Effector memory CD4-positive, alpha-beta T cell (primary cell): ENCODE results near the gene PYGB.

ENCODE experiments used
- DNase-seq, 3 donors: peaks; one replicate each; pipeline ENCODE4 v3.0.0-alpha.2; 2020
- H3K27ac ChIP-seq: 2 replicates; pipeline ENCODE4 v1.7.0; 2013; ENCODE audit warnings: mild to moderate bottlenecking, low read length, moderate library complexity; ENCODE audit not compliant: insufficient read depth, poor library complexity, severe bottlenecking
- H3K27me3 ChIP-seq: replicated peaks from 2 replicates; pipeline ENCODE4 v1.7.0; 2013; ENCODE audit warnings: mild to moderate bottlenecking, low read length; ENCODE audit not compliant: insufficient read depth, control insufficient read depth, poor library complexity, severe bottlenecking
- H3K36me3 ChIP-seq: 2 replicates; pipeline ENCODE4 v1.7.0; 2013; ENCODE audit warnings: mild to moderate bottlenecking, low read length, moderate library complexity; ENCODE audit not compliant: control insufficient read depth, insufficient read depth
- H3K4me1 ChIP-seq: 2 replicates; pipeline ENCODE4 v1.7.0; 2013; ENCODE audit warnings: low read length, mild to moderate bottlenecking; ENCODE audit not compliant: control insufficient read depth, insufficient read depth, poor library complexity, severe bottlenecking
- H3K4me3 ChIP-seq: 2 replicates; pipeline ENCODE4 v1.7.0; 2013; ENCODE audit warnings: low read length, low read depth, mild to moderate bottlenecking; ENCODE audit not compliant: insufficient read depth, poor library complexity, severe bottlenecking
- H3K9me3 ChIP-seq: 2 replicates; pipeline ENCODE4 v1.7.0; 2013; ENCODE audit warnings: mild to moderate bottlenecking, low read length, moderate library complexity; ENCODE audit not compliant: control insufficient read depth

The PYGB gene

DNA sequence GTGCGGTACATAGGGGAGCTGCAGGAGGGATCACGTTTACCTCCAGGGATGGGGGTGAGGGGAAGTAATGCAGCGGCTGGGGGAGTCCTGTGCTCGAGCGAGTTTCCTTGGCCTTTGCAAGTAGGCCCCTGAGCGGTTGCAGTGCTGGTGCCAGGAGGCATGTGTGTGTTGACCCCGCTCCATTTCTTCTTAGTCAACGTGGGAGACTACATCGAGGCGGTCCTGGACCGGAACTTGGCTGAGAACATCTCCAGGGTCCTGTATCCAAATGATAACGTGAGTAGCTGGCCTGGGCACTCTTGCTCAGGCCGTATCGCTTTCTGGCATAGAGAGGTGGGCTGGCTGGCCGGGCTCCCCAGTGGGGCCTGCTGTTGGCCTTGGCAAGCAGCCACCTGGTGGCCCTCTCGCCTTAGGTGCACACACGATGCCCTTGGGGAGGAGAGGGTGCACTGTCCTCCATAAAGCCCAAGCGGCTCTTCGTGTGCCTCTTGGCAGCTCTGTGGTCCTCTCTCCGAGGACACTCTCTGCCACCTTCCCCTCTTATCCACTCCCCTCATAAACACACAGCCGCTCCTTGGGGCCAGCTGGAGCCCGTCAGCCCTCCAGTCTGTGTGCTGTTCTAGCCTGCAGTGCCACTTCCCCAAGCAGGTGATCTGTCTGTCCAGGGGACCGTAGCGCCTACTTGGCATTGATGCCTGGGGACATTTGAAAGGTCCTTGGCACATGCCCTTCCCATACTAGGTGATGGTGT, 29.3 kb downstream of the PYGB start:
- no peaks in the 10 kb centered on the region for H3K4me1 ChIP-seq
- H3K4me3 ChIP-seq: no peak overlapping the region
- DNase-seq: no peak
- no peak overlapping the region for H3K27ac ChIP-seq
- no peaks in the 10 kb centered on the region for H3K27me3 ChIP-seq
- H3K9me3 ChIP-seq: no peaks in the 10 kb centered on the region
- peaks cover 52% of the 10 kb centered on the region for H3K36me3 ChIP-seq

DNA sequence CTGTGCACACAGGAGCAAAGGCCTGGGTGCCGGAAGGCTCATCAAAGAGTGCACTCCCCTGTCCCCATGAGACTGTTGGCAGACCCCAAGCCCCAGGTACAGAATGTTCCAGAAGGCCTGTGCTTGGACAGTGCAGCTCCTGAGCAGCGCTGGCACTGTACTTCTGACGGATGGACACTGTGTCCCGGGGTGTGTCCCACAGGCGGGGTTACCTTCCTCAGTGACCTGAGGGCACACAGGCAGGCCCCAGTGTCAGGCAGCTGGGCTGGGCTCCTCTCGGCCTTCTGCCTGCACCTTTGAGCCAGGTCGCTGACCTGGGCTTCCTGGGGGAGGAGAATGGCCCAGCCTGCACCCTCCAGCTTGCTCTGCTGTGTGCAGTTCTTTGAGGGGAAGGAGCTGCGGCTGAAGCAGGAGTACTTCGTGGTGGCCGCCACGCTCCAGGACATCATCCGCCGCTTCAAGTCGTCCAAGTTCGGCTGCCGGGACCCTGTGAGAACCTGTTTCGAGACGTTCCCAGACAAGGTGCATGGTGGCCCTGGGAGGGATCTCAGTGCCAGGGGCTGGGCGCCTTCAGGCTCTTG, 30.1 kb downstream of the PYGB start:
- no peaks in the 10 kb centered on the region for H3K9me3 ChIP-seq
- H3K4me1 ChIP-seq: no peaks in the 10 kb centered on the region
- no peak overlapping the region for H3K4me3 ChIP-seq
- H3K27ac ChIP-seq: no peak overlapping the region
- no peaks in the 10 kb centered on the region for H3K27me3 ChIP-seq
- no peak for DNase-seq
- peaks cover 47% of the 10 kb centered on the region for H3K36me3 ChIP-seq

DNA sequence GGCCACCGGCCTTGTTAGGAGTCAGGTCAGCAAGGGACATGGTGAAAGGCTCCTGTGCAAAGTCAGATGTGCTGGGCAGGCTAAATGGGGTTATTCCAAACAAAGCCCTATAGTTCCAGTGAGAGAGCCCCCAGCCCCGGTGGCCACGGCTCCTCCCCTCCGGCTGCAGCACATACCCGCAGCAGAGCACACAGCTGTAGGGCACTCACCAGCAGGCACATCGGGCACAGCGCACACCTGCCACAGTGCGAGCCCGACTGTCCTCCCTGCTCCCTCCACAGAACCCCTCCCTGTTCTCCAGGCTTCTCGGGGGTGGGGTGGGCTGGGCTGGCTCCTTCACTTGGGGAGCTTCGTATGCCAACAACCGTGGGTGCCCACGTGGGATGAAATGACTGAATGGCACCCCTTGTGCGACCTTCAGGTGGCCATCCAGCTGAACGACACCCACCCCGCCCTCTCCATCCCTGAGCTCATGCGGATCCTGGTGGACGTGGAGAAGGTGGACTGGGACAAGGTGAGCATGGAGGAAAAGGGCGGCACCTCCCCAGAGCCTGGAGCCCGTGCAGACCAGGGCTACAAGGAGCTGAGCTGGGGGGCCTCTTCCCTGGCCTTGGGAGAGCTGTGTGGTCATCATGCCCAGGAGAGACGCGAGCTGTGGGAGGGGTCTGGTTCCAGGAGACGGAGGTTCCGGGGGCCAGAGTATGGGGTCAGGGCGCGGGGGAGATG, 30.9 kb downstream of the PYGB start:
- Histone ChIP-seq H3K36me3 (peaks cover 43% of the 10 kb centered on the region), H3K9me3 (no peaks in the 10 kb centered on the region), H3K4me1 (no peaks in the 10 kb centered on the region), H3K27me3 (no peaks in the 10 kb centered on the region), H3K4me3 (no peak overlapping the region), H3K27ac (no peak overlapping the region)
- no peak for DNase-seq

DNA sequence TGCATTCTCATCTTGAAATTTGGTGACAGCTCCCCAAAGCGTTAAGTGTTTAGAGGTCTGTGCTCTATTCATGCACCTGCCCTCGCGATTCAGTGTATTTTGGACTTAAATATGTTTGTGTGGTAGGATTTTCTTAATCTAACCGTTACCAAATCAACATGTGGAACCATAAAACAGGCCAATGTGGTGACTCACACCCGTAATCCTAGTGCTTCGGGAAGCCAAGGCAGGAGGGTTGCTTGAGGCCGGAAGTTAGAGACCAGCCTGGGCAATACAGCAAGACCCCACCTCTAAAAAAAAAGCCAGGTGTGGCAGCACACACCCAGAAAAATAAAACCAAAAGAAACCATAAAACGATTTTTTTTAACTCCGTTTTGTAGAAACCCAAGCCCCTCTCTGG, 31.5 kb downstream of the PYGB start:
- H3K4me3 ChIP-seq: no peak overlapping the region
- H3K9me3 ChIP-seq: no peaks in the 10 kb centered on the region
- no peaks in the 10 kb centered on the region for H3K27me3 ChIP-seq
- no peak for DNase-seq
- H3K27ac ChIP-seq: no peak overlapping the region
- peaks cover 49% of the 10 kb centered on the region for H3K36me3 ChIP-seq
- no peaks in the 10 kb centered on the region for H3K4me1 ChIP-seq

DNA sequence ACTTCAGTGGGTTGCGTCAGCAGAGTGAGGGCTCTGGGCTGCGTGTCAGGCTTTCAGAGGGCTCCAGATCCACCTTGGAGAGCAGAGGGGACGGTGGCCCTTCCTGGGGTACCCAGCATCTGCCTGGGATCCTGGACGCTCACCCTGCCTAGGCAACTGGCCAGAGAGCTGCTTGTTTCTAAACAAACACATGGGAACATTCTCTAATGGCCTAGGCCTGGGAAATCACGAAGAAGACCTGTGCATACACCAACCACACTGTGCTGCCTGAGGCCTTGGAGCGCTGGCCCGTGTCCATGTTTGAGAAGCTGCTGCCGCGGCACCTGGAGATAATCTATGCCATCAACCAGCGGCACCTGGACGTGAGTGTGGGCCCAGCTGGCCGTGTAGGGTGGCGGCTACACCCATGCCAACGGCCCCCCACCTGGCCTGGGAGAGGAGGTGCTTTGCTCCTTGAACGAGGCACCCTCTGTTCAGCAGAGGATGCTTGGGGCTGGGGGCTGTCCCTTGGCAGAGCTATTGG, 32.2 kb downstream of the PYGB start:
- Histone ChIP-seq H3K27me3 (no peaks in the 10 kb centered on the region), H3K36me3 (peaks cover 49% of the 10 kb centered on the region), H3K9me3 (no peaks in the 10 kb centered on the region), H3K4me1 (no peaks in the 10 kb centered on the region), H3K27ac (no peak overlapping the region), H3K4me3 (no peak overlapping the region)
- no peak for DNase-seq

DNA sequence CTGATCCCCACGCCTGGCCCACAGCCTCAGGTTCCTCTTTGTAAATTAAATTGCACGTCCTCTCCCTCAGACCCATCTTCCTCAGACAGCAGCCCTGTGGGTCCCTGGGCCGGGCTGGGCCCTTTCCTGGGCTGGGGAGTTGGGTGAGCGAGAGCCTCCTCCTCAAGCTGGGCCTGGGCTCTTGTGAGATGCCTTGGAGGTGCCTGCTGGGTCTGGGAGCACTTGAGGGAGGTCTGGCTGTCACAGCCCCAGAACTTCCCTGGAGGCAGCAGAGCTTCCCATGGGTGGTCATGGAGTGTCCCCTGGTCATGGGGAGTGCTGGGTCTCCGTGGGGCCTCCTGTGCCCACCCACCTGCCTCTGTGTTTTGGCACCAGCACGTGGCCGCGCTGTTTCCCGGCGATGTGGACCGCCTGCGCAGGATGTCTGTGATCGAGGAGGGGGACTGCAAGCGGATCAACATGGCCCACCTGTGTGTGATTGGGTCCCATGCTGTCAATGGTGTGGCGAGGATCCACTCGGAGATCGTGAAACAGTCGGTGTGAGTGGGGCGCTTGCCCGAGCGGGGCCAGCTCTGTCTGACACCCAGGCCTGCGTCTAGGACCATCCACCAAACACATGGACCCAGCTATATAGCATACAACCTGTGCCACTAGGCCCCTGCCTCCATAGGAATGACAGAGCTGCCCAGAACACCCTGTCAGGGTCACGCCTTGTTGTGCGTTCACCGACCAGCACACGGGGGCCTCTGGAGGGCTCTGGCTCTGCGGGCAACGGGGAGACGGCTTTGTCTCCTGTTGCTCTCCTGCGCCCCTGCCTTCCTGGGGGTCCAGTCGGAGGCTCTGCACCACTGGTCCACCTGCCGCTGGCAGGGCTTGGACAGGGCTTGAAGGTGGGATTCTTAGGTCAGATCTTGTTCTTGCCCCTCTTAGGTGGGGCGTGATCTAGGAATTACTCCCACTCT, 33.0 kb downstream of the PYGB start:
- H3K9me3 ChIP-seq: no peaks in the 10 kb centered on the region
- no peaks in the 10 kb centered on the region for H3K4me1 ChIP-seq
- peaks cover 56% of the 10 kb centered on the region for H3K36me3 ChIP-seq
- no peak overlapping the region for H3K4me3 ChIP-seq
- H3K27ac ChIP-seq: no peak overlapping the region
- no peak for DNase-seq
- no peaks in the 10 kb centered on the region for H3K27me3 ChIP-seq

DNA sequence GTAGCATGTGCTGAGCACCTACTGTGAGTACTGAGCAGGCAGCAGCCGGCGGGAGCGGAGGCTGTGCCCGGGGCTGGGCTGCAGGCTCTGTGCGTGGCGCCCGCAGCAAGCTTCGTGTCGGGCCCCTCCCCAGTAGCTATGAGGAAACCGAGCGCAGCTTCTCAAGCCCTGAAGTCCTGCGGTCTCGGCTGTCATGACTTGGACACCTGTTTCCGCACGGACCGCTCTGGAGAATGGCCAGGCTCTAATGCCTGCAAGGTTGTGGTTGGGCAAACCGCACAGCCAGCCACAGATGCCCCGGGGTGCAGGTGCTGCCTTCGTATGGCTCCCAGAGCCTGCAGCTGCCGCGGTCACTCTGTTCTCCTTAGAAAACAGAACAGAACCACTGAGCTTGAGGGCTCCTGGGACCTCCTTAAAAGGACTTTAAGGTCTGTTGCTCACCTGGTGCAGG, 33.7 kb downstream of the PYGB start:
- Histone ChIP-seq H3K27me3 (no peaks in the 10 kb centered on the region), H3K36me3 (peaks cover 63% of the 10 kb centered on the region), H3K4me3 (no peak overlapping the region), H3K4me1 (no peaks in the 10 kb centered on the region), H3K9me3 (no peaks in the 10 kb centered on the region), H3K27ac (no peak overlapping the region)
- no peak for DNase-seq

DNA sequence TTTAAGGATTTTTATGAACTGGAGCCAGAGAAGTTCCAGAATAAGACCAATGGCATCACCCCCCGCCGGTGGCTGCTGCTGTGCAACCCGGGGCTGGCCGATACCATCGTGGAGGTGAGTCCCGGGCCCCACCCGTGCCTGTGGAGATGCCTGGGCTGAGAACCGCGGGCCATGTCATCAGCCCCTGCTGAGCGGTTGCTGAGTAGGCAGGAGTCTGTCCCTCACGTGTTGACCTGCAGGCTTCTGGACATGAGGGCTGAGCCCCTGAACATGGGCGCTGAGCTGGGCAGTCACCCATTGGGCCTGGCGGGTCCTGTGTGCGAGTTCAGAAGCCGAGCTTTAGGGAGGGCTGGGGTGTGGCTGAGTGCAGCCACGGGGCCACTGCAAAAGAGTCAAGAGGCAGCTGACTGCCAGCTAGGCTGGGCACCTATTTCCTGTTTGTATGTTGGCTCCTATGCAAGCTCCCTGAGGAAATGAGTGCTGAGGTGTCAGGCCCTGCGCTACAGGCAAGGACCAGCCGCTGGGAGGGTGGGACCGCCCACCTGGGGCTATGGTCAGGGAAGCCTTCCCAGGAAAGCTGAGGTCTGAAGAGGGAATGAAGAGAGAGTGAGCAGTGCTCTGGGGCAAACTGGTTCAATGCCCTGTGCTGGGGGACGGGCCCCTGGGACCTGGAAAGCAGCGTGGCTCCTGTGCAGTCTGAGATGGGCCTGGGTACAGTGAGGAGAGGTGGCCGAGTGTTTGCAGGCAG, 34.3 kb downstream of the PYGB start:
- peaks cover 67% of the 10 kb centered on the region for H3K36me3 ChIP-seq

DNA sequence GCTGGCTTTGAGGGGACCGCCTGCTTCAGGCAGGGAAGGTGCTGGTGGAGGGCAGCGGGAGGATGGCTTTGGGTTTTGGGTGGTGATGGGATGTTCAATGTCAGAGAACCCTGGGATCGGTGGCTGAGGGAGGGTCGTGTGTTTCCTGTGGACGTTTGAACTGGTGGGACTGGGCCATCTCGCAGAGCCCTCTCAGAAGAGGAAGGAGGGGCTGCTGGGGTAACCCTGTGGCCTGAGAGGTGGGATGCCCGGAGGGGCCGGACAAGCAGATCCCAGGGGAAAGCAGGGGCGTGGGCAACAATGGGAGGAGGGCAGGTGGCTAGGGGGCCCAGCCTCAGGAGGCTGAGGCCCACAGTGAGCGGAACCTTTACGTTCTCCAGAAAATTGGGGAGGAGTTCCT, 34.9 kb downstream of the PYGB start:
- H3K9me3 ChIP-seq: no peaks in the 10 kb centered on the region
- H3K36me3 ChIP-seq: peaks cover 62% of the 10 kb centered on the region
- H3K27me3 ChIP-seq: no peaks in the 10 kb centered on the region
- no peak for DNase-seq
- H3K4me3 ChIP-seq: no peak overlapping the region
- no peak overlapping the region for H3K27ac ChIP-seq
- H3K4me1 ChIP-seq: no peaks in the 10 kb centered on the region

More for the DNA sequence above, 34.3 kb downstream of the PYGB start:
- no peak for DNase-seq
- no peaks in the 10 kb centered on the region for H3K27me3 ChIP-seq
- H3K9me3 ChIP-seq: no peaks in the 10 kb centered on the region
- H3K4me3 ChIP-seq: no peak overlapping the region
- H3K4me1 ChIP-seq: no peaks in the 10 kb centered on the region
- no peak overlapping the region for H3K27ac ChIP-seq
